HG02623 (cell line): ENCODE measurements around the gene BACE2.

Experiments used
- ATAC-seq: cut with Tn5 transposase; IDR thresholded peaks from one replicate; pipeline ENCODE4 v1.9.1; 2021; ENCODE audit warnings: moderate library complexity; ENCODE audit not compliant: unreplicated experiment

BACE2 gene

DNA sequence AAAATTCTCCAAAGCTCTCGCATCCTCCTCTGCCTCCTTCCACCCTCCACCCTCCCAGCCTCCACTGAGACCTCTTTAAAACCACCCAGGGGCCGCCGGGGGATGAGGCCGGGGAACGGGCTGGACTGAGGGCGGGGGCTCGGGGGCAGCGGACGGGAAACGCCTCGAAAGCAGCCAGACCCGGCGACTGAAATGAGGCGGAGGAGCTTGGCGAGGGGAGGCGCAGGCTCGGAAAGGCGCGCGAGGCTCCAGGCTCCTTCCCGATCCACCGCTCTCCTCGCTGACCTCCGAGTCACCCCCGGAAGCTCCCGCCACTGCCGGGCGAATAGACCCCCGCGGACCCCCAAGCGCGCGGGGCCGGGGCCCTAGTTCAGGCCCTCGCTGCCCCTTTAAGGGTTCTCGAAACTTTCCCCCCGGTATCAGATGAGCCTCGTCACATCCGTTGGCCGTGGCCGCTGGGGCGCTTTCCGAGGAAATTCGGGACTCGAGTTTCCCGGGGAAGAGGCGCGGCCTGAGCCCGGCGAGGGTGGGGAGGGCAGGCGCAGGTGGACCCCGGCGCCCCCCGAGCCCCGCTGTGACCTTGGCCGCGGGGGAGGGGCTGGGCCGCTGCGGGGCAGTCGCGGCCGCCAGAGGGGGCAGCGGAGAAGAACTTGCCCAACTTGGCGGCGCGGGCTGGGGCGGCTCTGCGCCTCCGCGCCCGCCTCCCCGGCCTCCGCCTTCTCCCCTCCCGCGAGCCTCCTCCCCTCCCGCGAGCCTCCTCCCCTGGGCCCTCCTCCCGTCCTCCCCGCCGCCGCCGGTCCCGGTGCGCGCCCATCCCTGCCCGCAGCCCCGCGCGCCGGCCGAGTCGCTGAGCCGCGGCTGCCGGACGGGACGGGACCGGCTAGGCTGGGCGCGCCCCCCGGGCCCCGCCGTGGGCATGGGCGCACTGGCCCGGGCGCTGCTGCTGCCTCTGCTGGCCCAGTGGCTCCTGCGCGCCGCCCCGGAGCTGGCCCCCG is at the start of gene BACE2:
Gene BACE2 (plus strand): TSS at position 813 of the 995 bp plus-strand sequence. CDS start 104 bp downstream, at position 917.
- no peak for ATAC-seq

- ATAC-seq = no peak
Measured at GRCh38 chr21:41119901-41120300, 48.1 kb upstream of the BACE2 start.

- ATAC-seq = no peak
Measured at GRCh38 chr21:41120997-41121396, 47.0 kb upstream of the BACE2 start.

GRCh38 chr21:41121785-41122415 is 46.1 kb upstream of the BACE2 start:
- no peak for ATAC-seq

- no peak for ATAC-seq
Measured at GRCh38 chr21:41124641-41125201, 43.2 kb upstream of the BACE2 start.

DNA sequence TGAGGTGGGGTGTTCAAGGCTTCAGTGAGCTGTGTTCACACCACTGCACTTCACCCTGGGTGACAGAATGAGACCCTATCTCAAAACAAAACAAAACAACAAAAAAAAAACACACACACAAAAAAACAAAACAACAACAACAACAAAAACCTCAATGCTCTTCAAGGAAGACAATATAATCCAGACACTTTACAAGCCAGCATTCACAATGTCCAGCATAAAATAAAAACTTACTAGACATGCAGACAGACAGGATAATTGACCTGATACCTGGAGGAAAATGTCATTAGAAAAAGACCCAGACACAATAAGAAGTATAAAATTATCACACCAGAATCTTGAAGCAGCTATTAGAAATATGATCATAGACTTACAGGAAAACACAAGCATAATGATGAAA is 39.0 kb upstream of the BACE2 start:
- ATAC-seq = no peak

GRCh38 chr21:41130883-41131282 is 37.1 kb upstream of the BACE2 start:
- ATAC-seq = no peak

- ATAC-seq = no peak
Measured at GRCh38 chr21:41133874-41134522, 34.0 kb upstream of the BACE2 start.

GRCh38 chr21:41135746-41136145 is 32.2 kb upstream of the BACE2 start:
- no peak for ATAC-seq

GRCh38 chr21:41136286-41136685 is 31.7 kb upstream of the BACE2 start:
- ATAC-seq = no peak

- ATAC-seq = no peak
Measured at GRCh38 chr21:41137401-41137800, 30.6 kb upstream of the BACE2 start.

GRCh38 chr21:41137889-41138288 is 30.1 kb upstream of the BACE2 start:
- no peak for ATAC-seq

DNA sequence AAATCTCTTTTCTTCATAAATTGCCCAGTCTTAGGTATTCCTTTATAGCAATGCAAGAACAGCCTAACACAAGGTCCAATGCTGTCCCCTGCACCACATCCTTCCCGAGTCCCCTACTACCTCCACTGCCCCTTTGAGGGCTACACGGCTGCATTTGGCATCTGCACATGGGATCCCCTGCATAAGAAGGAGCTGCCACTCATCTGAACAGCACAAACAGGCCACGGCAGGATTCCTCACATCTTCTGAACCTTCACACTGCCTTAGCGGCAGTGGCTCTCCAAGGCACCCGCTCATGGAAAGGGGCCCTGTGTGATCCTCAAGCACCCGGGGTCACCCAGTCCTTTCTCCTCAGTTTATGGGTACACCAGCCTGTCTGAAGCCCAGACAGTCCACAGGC is 29.2 kb upstream of the BACE2 start:
- ATAC-seq = no peak

DNA sequence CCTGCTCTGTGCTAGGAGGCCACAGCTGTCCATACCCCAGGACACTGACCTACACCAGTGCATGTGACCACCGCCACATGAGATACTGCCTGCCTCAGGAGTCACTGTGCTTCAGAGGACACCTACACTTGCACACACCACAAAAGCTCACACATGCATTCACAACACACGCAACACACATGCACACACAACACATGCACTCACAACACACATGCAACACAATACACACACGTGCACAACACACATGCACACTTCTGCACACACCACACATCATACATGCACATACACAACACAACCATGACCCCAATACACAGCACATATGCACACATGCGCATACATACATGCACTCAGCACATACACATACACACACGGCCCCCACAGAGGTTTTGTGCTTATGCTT is 28.7 kb upstream of the BACE2 start:
- ATAC-seq = no peak

GRCh38 chr21:41139951-41140350 is 28.0 kb upstream of the BACE2 start:
- no peak for ATAC-seq

DNA sequence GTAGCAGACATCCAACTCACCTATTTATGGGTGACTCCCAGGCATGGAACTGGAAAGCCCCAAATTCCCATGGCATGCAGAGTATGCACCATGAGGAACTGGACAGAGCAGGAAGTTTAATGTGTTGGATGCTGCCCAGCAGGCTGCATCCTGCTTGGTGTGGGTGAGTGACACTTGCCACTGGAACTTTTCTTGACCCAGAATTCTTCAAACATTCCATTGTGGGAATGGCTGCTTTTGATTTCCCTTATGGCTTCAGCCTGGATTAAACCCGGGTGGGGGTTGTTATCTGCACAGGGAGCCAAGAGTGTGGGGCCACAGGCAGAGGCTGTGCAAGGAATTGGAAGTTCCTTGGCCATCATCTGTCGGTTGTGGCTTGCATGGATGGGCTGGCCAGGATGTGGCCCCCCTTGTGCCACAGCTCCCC is 26.9 kb upstream of the BACE2 start:
- ATAC-seq = no peak

DNA sequence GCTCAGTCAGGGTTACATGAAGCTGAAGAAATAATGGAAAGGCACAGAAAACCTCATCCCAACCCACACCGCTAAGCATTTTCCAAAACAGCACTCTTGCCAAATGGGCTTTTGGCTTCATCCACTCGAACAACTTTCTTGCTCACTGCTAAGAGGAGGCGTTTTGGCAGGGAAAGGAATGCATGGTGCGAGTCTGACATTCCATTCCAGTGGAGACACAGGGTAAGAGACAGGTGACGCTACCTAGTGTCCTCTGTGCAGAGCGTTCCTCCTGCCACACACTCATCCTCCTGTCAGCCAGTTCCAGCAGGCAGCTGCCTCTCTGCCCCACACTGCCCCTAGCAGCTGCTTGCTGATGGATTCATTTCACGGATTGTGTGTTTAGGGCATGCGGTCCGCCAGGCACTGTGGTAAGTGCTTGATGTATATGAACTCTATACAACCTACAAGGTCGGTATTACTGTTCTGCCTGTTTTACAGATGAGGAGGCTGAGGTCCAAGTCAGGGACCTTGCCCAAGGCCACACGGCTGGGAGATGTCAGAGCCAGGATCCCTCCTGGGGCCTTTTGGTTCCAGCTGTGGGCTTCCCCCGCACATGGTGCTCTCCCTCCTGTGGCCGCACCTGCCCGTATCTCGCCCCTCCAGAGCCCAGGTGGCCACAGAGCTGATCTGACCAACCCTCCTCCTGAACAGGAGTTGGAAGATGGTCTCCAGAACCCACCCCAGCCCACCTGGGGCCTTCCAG is 25.7 kb upstream of the BACE2 start:
- no peak for ATAC-seq

DNA sequence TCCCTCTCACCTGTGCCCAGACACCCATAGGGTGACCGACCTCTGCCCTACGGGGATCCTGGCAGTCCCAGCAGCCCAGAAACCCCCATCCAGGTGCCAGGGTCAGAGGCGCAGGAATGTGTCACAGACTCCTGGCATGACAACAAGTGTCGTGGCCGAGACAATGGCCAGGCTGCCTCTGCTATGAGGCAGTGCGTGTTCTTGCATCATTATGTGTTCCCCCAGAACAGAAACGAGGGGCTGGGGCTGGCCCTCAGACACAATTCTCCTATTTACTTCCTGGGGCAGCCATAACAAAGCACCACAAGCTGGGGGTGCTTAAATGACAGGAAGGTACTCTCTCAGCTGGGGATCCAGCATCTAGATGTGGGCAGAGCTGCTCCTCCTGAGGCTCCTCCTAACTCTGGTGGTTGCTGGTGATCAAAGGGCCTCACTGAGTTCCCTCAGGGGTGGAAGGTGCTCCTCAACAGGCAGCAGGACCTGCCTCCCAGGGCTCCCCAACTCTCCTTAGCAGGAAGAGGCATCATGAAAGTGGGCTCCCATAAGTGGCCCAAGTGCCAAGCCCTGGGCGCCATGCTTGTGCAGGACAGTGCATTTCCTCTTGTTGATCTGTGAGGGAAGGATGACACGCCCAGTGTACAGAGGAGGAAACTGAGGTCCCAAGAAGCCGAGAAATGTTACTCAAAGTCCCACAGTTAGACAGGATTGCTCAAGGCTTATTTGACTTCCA is 24.2 kb upstream of the BACE2 start:
- no peak for ATAC-seq

DNA sequence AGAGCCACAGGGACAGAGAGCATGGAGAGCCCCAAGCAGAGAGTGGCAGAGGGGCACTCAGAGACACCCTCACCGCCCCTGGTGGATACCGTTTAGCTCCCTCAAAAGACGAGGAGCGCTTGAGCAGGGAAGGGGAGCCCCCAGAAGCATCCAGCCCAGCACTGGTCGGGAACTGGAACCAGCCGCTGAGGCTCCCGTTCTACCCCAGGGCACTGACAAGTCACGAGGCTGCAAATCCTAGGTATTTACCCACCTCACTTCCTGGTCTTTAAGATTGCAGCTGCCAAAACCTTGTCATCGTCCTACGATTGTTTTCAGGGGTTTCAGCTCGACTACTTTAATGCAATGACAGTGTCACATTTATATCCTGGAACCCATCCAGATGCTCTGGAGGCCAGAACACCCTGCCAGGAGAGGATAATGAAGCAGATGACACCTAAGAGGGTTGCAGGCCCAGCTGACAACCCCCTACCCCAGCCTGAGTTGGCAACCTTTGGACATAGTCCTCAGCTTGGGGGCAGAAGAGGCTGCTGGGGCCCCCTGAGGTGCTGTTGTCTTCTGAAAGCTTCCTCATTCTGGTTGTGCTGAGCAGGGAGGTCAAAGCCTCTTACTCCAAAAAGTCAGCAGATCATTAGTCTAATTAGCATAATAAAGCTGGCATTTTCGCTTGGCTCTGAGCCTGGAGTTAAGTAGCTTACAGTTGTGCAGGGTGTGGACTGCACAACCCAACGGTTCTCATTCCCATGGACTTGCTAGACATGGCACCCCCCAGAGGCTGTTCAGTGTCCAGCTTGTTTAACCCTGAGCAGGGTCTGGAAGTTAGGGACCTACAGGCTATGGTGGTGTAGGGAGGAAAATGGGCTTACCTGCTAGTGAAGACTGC is 20.6 kb upstream of the BACE2 start:
- ATAC-seq = no peak
